Activated naive CD4-positive, alpha-beta T cell treated with anti-CD3 and anti-CD28 coated beads for 36 hours (primary cell): ENCODE measurements around the gene LRP11. TPM values are rescaled to one million over a fixed set of nuclear protein-coding genes. Genes with fewer than 3 reads are reported as not detected.
"Not testable (repeated sequence)": the region's sequence is repeated elsewhere in the genome, so short reads cannot be mapped to it uniquely, and the experiment has no call there.

Source experiments
- CTCF ChIA-PET: fragments of 350-600 bp; sonication (Branson Sonifier 250); formaldehyde crosslinking; loops from one replicate; lab custom pipeline; 2021; ENCODE audit warnings: antibody characterized with exemption; lab: Charles Lee
- DNase-seq: peaks from one replicate; pipeline ENCODE4 v3.0.0-alpha.2; 2020
- H3K27ac Mint-ChIP-seq: one replicate; pipeline ENCODE4 v1.8.0; 2021; ENCODE audit warnings: mild to moderate bottlenecking, mixed read lengths
- H3K27me3 Mint-ChIP-seq: one replicate; pipeline ENCODE4 v1.8.0; 2021; ENCODE audit warnings: low read depth, mixed read lengths
- H3K36me3 Mint-ChIP-seq: one replicate; pipeline ENCODE4 v1.8.0; 2021; ENCODE audit warnings: low read depth, mixed read lengths
- H3K4me1 Mint-ChIP-seq: one replicate; pipeline ENCODE4 v1.8.0; 2021; ENCODE audit warnings: low read depth, mixed read lengths
- H3K4me3 Mint-ChIP-seq: one replicate; pipeline ENCODE4 v1.8.0; 2021; ENCODE audit warnings: mild to moderate bottlenecking, moderate library complexity, mixed read lengths
- H3K9me3 Mint-ChIP-seq: one replicate; pipeline ENCODE4 v1.8.0; 2021; ENCODE audit warnings: mixed read lengths
- intact Hi-C: fragments of 100-400 bp; cut with micrococcal nuclease; formaldehyde crosslinking; loops from one replicate; pipeline ENCODE4 v1.15.1; 2023
- total RNA-seq, 2 experiments: library from RNA; stranded (reverse); gene quantifications; one replicate each; pipeline ENCODE4 v1.2.3, GENCODE V29; 2021

Gene LRP11
- total RNA-seq, 2 experiments from 2014 or later = 4.6 to 4.7 TPM

GRCh38 chr6:149852881-149853280, 11.3 kb downstream of the LRP11 start:
- Mint-ChIP-seq H3K27ac (no peak overlapping the region), H3K27me3 (no peaks in the 10 kb centered on the region), H3K36me3 (no peaks in the 10 kb centered on the region), H3K4me3 (no peak overlapping the region), H3K4me1 (peaks cover 13% of the 10 kb centered on the region), H3K9me3 (no peaks in the 10 kb centered on the region)
- CTCF ChIA-PET = interaction anchor here (0.8 to 2.2 kb wide), 2 partner anchors 13 to 144 kb away, joined by 3 to 9 read pairs; no protein-coding TSS in a partner anchor
- intact Hi-C loops = loop anchor here (1.0 kb wide), 1 partner anchor 10 kb away; no protein-coding TSS in a partner anchor
- DNase-seq = no peak

- intact Hi-C loops = loop anchor here (1.0 kb wide), 1 partner anchor 11 kb away; no protein-coding TSS in a partner anchor
- H3K27me3 Mint-ChIP-seq = no peaks in the 10 kb centered on the region
- H3K4me3 Mint-ChIP-seq = no peak overlapping the region
- peaks cover 13% of the 10 kb centered on the region for H3K4me1 Mint-ChIP-seq
- peak; percentile 30 for DNase-seq
- H3K27ac Mint-ChIP-seq = no peak overlapping the region
- CTCF ChIA-PET = interaction anchor here (0.8 to 2.2 kb wide), 2 partner anchors 12 to 143 kb away, joined by 3 to 9 read pairs; no protein-coding TSS in a partner anchor
- no peaks in the 10 kb centered on the region for H3K36me3 Mint-ChIP-seq
- H3K9me3 Mint-ChIP-seq = no peaks in the 10 kb centered on the region
Observed at GRCh38 chr6:149852180-149852579, 12.0 kb downstream of the LRP11 start.

DNA sequence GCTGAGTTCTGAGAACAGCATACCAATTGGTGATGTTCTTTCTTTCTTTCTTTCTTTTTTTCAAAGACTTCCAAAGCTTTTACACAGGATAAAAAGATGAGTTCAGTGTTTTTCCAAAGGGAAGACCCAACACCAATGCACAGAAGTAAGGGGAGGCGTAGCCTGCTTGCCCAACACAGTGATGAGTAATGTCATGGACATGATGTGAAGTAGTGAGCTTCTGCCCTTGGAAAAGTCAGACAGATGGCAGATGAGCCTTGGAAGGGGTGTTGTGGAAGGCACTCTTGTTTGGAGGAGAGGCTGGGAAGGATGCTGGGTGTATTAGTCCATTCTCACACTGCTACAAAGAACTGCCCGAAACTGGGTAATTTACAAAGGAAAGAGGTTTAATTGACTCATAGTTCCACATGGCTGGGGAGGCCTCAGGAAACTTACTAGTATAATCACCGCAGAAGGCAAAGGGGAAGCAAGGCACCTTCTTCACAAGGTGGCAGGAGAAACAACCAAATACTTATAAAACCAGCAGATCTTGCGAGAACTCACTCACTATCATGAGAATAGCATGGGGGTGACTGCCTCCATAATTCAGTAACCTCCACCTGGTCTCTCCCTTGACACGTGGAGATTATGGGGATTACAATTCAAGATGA, 12.6 kb downstream of the LRP11 start:
- Mint-ChIP-seq H3K27me3 (no peaks in the 10 kb centered on the region), H3K27ac (no peak overlapping the region), H3K4me1 (peaks cover 13% of the 10 kb centered on the region), H3K4me3 (no peak overlapping the region), H3K9me3 (no peaks in the 10 kb centered on the region), H3K36me3 (no peaks in the 10 kb centered on the region)
- CTCF ChIA-PET = interaction anchor here (0.6 to 2.2 kb wide), 3 partner anchors 12 to 62 kb away, joined by 3 to 10 read pairs (median 9); no protein-coding TSS in a partner anchor
- intact Hi-C loops = loop anchor here (1.0 kb wide), 1 partner anchor 12 kb away; no protein-coding TSS in a partner anchor
- DNase-seq = peak; percentile 16

- CTCF ChIA-PET = interaction anchor here (1.0 to 1.9 kb wide), 2 partner anchors 12 to 18 kb away, joined by 3 to 12 read pairs; no protein-coding TSS in a partner anchor
- peaks cover 13% of the 10 kb centered on the region for H3K4me1 Mint-ChIP-seq
- intact Hi-C loops = not testable (repeated sequence)
Observed at GRCh38 chr6:149848343-149848742, 15.8 kb downstream of the LRP11 start.

GRCh38 chr6:149847939-149848267, 16.3 kb downstream of the LRP11 start:
- no peak overlapping the region for H3K27ac Mint-ChIP-seq
- CTCF ChIA-PET = interaction anchor here (0.9 to 1.9 kb wide), 3 partner anchors 11 to 18 kb away, joined by 3 to 12 read pairs (median 3); no protein-coding TSS in a partner anchor
- H3K36me3 Mint-ChIP-seq = no peaks in the 10 kb centered on the region
- no peaks in the 10 kb centered on the region for H3K27me3 Mint-ChIP-seq
- intact Hi-C loops = no loop called here
- no peak overlapping the region for H3K4me3 Mint-ChIP-seq
- H3K4me1 Mint-ChIP-seq = peaks cover 13% of the 10 kb centered on the region
- no peak for DNase-seq
- no peaks in the 10 kb centered on the region for H3K9me3 Mint-ChIP-seq

More at GRCh38 chr6:149848343-149848742, 15.8 kb downstream of the LRP11 start:
- not testable (repeated sequence) for H3K9me3 Mint-ChIP-seq, H3K4me3 Mint-ChIP-seq, H3K27ac Mint-ChIP-seq, DNase-seq, H3K36me3 Mint-ChIP-seq, H3K27me3 Mint-ChIP-seq

GRCh38 chr6:149846321-149846720, 17.8 kb downstream of the LRP11 start:
- no peak overlapping the region for H3K4me3 Mint-ChIP-seq
- no peak overlapping the region for H3K27ac Mint-ChIP-seq
- no peaks in the 10 kb centered on the region for H3K36me3 Mint-ChIP-seq
- intact Hi-C loops = no loop called here
- no peak for DNase-seq
- CTCF ChIA-PET = interaction anchor here (1.3 to 1.9 kb wide), 3 partner anchors 20 to 81 kb away, joined by 3 to 12 read pairs (median 7); no protein-coding TSS in a partner anchor
- no peaks in the 10 kb centered on the region for H3K9me3 Mint-ChIP-seq
- H3K4me1 Mint-ChIP-seq = peaks cover under 1% of the 10 kb centered on the region
- no peaks in the 10 kb centered on the region for H3K27me3 Mint-ChIP-seq

DNA sequence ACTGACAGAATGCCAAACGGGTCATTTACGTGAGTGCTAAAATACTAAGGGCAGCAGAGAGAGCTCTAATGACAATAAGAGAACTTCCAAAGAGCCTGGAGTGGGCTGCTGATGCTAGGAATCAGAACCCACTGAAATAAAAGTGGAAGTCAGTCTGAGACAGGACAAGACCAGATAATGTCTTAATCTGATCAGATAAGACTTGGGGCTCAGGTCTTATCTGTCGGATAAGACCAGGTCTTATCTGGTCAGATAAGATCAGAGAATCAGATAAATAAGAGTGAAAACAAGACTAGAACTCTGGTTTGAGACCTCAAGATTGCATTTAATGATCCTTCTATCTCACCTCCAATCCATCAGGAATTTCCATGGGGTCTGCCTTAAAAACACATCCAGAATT, 18.6 kb downstream of the LRP11 start:
- Mint-ChIP-seq H3K27ac (no peak overlapping the region), H3K4me1 (no peaks in the 10 kb centered on the region), H3K36me3 (no peaks in the 10 kb centered on the region), H3K27me3 (no peaks in the 10 kb centered on the region), H3K4me3 (no peak overlapping the region), H3K9me3 (no peaks in the 10 kb centered on the region)
- CTCF ChIA-PET = interaction anchor here (1.3 to 1.4 kb wide), 2 partner anchors 80 to 81 kb away, joined by 3 to 7 read pairs; no protein-coding TSS in a partner anchor
- intact Hi-C loops = no loop called here
- no peak for DNase-seq

GRCh38 chr6:149844480-149844879, 19.7 kb downstream of the LRP11 start:
- H3K27me3 Mint-ChIP-seq = no peaks in the 10 kb centered on the region
- CTCF ChIA-PET = interaction anchor here (0.7 to 1.4 kb wide), 3 partner anchors 9 to 210 kb away, joined by 3 to 4 read pairs (median 3); no protein-coding TSS in a partner anchor
- H3K27ac Mint-ChIP-seq = no peak overlapping the region

DNA sequence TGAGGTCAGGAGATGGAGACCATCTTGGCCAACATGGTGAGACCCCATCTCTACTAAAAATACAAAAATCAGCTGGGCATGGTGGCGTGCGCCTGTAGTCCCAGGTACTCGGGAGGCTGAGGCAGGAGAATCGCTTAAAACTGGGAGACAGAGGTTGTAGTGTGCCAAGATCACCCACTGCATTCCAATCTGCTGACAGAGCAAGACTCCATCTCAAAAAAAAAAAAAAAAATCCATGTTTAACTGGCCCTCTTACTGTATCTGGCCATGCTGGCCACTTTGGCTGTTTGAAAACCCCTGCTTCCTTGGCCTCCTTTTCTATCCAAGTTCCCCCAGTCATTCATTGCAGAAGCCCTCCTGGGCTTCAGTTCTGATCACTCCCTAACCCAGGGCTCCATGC, 20.1 kb downstream of the LRP11 start:
- intact Hi-C loops, DNase-seq, H3K9me3 Mint-ChIP-seq, H3K27ac Mint-ChIP-seq, H3K4me1 Mint-ChIP-seq, H3K27me3 Mint-ChIP-seq, H3K36me3 Mint-ChIP-seq, H3K4me3 Mint-ChIP-seq: not testable (repeated sequence)
- CTCF ChIA-PET = interaction anchor here (0.7 to 1.4 kb wide), 3 partner anchors 9 to 210 kb away, joined by 3 to 4 read pairs (median 3); no protein-coding TSS in a partner anchor

More at GRCh38 chr6:149844480-149844879, 19.7 kb downstream of the LRP11 start:
- no peaks in the 10 kb centered on the region for H3K36me3 Mint-ChIP-seq
- no peaks in the 10 kb centered on the region for H3K9me3 Mint-ChIP-seq
- no peak for DNase-seq
- no peaks in the 10 kb centered on the region for H3K4me1 Mint-ChIP-seq
- intact Hi-C loops = no loop called here
- H3K4me3 Mint-ChIP-seq = no peak overlapping the region

GRCh38 chr6:149843051-149843633, 21.0 kb downstream of the LRP11 start:
- no peaks in the 10 kb centered on the region for H3K27me3 Mint-ChIP-seq
- no peaks in the 10 kb centered on the region for H3K9me3 Mint-ChIP-seq
- no peaks in the 10 kb centered on the region for H3K4me1 Mint-ChIP-seq
- no peak overlapping the region for H3K27ac Mint-ChIP-seq
- no peaks in the 10 kb centered on the region for H3K36me3 Mint-ChIP-seq
- DNase-seq = no peak
- intact Hi-C loops = no loop called here
- CTCF ChIA-PET = interaction anchor here (1.0 to 1.7 kb wide), 3 partner anchors 8 to 86 kb away, joined by 3 to 5 read pairs (median 4); no protein-coding TSS in a partner anchor
- H3K4me3 Mint-ChIP-seq = no peak overlapping the region

- H3K4me1 Mint-ChIP-seq = no peaks in the 10 kb centered on the region
- no peaks in the 10 kb centered on the region for H3K9me3 Mint-ChIP-seq
- H3K27me3 Mint-ChIP-seq = no peaks in the 10 kb centered on the region
- no peak overlapping the region for H3K4me3 Mint-ChIP-seq
- no peak for DNase-seq
- no peak overlapping the region for H3K27ac Mint-ChIP-seq
- intact Hi-C loops = no loop called here
- CTCF ChIA-PET = interaction anchor here (0.7 to 1.7 kb wide), 4 partner anchors 24 to 87 kb away, joined by 3 to 5 read pairs (median 3); no protein-coding TSS in a partner anchor
- no peaks in the 10 kb centered on the region for H3K36me3 Mint-ChIP-seq
Observed at GRCh38 chr6:149842331-149842730, 21.8 kb downstream of the LRP11 start.
